Activated CD4-positive, alpha-beta T cell treated with anti-CD3 and anti-CD28 coated beads, Interleukin-2, amount 50 U/mL, for 16 hours (primary cell): ENCODE results near the gene FRY.

Source experiments
- DNase-seq: peaks from one replicate; pipeline ENCODE4 v3.0.0-alpha.2; 2020

Gene FRY

DNA sequence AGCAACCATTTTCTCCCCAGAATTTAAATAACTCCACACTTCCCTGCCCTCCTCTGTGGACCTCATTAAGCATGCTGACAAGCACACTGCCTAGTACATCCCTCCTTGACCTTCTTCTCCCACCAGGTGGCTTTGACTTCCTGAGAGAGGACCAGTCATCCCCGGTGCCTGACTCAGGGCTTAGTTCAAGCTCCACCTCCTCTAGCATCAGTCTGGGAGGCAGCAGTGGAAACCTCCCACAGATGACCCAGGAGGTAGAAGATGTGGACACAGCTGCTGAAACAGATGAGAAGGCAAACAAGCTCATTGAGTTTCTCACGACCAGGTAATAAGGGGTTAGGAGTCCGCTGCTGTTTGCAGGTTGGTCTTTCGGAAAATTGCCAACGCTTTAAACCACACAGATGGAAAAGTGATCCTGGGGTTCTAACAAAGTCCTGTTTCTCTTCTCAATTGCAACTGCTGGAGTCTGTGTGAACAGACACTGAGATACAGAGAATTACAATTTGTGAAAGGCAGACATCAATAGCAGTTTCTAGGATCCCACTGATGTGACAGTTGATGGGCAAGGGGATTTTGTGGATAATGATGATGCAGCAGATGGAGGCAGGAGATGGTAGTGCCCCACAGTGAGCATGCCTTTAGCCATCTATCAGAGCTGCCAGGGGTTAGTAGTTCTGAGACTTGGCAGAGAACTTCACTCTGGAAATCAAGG lies 196.9 kb downstream of the FRY start:
- DNase-seq, result no peak

DNA sequence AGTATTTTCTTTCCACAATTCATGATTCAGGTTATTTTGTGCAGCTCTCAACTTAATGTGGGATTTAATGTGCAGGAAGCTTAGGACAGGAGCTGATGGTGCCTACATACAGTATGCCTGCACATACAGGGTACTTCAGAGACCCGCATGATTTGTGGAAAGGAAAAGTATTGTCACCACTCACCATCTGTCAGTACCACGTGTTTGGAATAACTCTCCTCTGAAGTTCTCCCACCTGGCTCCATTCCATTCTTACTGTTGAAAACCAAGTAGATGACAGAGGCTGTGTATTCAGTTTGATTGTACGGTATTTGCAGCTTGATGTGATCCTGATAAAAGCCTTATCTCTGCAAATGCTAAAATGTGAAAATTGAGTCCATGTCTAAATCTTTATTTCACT lies 197.9 kb downstream of the FRY start:
- DNase-seq, result no peak

DNA sequence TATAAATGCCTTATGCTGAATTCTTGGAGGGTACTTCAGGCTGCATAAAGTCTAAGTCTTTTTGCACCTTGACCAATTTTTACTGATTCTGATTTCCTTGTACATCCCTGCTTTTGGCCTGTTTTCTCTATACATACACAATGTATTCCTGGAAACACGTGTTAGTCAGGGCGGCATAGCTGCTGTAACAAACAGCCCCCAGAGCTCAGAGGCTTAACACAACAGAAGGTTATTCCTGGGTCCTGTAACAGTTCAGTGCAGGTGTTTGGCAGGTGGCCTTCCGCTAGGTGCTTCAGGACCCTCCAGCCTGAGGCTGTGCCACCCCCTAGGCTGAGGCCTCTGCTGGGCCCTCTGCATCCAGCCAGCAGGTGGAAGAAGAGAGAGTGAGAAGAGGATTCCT lies 200.7 kb downstream of the FRY start:
- DNase-seq, result no peak

DNA sequence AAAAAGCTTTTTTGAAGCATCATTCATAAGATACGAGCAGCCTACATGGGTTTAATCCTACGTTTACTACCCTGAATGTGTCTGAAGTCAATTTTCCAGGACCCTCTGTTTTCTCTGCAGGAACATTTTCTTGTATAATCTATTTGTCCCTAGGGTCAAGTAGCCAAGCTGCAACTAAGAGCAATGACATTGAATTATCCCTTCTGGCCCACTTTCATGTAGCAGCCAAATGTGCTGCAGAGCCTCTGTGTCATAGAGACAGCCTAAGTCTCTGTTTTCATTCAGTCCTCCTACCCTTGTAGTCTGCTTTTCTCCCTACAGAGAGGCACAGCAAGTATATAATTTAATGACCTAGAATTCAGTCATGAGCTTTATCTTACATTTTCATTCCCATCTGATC lies 201.5 kb downstream of the FRY start:
- no peak for DNase-seq

DNA sequence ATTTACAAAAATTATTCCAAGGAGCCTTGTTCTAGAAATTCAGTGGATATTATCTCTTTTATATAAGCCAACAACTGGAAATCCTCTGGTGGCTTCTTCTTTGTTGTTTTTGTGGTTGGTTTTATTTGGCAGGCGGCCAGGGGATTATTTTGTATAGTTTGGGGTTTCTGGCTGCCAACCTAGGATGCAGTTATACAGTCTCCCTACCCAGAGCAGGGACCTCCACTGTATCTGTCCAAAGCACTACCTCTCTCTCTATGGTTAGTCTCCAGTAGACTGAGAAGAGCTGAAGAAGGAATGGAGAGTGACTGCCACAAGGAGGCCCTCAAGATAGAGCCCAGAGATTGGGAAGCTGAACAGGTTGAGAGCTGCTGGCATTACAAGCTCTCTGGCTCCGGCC lies 203.3 kb downstream of the FRY start:
- no peak for DNase-seq

DNA sequence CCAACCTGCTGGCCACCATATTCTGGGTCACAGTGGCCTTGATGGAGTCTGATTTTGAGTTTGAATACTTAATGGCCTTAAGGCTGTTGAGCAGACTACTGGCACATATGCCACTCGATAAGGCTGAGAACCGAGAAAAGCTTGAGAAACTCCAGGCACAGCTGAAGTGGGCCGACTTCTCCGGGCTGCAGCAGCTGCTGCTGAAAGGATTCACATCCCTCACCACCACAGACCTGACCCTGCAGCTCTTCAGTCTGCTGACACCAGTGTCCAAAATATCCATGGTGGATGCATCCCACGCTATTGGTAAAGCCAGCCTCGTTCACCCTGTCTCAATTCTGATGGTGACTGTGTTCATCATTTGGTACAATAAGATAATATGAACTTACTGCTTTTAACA lies 206.1 kb downstream of the FRY start:
- DNase-seq, result no peak

DNA sequence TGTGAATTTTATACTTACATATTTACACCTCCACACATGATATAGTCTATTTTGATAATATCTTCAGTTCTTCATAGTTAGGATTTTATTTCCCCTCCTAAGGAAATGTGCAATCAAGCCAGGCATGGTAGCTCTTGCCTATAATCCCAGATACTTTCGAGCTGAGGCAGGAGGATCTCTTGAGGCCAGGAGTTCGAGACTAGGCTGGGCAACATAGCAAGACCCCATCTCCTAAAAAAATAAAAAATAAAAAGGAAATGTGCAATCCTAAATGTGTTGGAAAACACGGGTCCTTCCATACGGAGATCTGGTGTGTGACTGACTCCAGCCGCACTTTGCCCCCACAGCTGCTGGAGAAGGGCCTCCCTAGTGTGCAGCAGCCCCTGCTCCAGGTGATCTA lies 212.1 kb downstream of the FRY start:
- DNase-seq, result no peak

DNA sequence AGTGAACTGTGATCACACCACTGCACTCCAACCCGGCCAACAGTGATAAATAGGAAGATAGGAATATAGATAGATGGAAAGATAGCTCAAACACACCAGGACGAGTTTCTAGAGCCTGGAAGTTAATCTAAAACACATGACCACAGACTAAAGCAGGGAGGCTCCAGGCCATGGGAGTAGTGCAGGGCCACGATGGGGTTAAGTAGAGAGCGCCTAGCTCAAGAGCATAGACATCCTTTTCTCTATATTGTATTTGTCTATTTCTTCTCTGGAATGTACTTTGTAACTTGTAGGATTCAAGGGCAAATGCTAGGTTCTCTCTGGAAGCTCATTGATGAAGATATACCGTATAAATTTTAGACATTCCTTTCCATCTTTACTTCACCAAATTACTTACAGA lies 214.0 kb downstream of the FRY start:
- no peak for DNase-seq

DNA sequence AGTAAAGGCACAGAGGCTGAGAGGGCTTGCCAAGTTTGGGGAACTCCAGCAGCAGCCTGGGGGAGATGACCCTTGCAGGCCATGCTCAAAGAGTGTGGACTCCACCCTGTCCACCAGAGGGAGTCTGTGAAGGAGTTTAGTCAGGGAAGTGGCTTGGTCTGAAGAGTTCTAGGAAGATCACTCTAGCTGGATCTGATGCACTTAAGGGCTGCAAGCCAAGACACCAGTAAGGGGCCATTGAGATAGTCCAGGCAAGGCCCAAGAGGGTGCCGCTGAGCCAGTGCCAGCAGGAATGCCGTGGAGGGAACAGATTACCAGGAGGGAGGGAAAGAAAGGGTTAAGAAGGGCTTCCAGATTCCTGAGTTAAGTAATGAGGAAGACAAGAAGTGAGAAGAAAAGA lies 214.9 kb downstream of the FRY start:
- peak; percentile 52 for DNase-seq

DNA sequence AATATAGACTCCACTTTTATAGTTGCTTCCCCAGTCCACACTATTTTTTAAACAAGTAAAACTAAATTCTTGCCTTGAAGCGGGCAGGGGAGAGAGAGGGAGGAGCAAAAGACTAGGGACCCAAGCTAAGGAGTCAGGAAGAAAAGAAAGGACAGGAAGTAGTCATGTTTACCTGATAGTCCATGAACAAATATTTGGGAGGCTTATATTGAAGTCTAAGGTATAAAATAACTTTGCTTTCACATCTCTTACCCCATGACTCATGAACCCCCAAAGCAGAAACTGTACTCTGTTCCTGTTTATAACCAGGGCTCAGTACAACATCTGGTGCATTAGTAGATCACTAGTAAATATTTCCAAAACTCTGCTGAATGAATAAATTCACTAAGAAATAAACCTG lies 216.3 kb downstream of the FRY start:
- DNase-seq, result no peak

DNA sequence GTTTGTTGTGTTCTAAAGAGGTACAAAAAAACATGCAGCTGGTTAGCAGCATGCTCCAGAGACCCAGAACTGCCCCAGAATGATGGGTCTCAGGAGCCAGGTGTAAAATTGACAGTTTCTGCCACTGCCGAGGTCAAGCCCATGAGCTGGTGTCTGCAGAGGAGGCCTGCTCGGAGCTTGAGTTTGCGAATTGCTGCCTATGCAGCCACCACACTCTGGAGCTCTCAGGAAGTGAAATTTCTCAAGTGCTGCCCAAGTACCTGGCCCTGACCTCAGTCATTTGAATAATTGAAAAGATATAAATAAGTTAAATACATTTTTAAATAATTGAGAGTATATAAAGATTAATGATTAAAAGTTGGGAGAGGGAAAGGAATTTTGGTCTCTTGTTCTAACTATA lies 217.2 kb downstream of the FRY start:
- DNase-seq, result no peak

DNA sequence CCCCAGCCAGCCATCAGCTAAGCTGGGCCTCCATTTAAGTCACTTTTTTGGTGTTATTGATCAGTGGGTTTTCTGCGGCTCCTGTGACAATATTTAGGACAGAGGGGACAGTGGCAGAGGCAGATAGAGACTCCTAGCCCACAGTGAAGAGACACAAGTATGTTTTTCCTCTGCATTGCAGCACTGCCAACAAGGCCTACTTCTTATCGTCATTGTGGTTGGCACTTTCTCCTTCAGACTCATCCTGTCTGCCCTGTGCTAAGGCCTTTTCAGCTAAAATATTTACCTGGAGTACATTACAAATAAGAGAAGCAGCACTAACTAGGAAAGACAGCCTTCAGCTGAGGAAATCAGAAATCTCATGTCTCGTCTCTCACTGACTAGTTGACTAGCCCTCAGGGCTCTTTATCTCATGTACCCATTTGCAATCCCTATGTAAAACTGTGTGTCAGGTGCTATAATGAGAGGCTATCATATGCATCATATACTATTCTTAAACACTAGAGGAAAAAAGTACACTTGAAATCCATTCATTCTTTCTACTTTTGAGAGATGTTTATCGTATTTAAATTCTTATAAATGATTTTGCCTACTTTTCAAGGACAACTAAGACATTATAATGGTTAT lies 221.4 kb downstream of the FRY start:
- DNase-seq, result no peak

DNA sequence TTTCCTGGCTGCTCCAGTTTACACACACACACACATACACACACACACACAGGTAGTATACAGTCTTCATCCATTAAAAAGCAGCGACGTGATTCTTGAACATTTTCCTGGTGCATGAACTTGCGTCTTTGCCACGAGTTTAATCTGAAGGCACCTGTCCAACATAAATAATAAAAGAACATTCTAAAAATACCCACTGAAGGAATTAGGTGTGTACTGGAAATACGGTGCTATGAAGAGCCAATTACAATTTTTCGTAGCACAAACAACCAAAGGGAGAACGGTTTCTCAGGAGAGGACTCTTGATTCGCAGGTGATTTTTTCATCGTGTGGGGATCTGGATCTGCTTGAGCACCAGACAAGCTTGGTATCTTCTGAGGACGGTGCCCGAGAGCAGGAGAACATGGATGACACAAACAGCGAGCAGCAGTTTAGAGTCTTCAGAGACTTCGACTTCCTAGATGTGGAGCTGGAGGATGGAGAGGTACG lies 222.4 kb downstream of the FRY start:
- no peak for DNase-seq

DNA sequence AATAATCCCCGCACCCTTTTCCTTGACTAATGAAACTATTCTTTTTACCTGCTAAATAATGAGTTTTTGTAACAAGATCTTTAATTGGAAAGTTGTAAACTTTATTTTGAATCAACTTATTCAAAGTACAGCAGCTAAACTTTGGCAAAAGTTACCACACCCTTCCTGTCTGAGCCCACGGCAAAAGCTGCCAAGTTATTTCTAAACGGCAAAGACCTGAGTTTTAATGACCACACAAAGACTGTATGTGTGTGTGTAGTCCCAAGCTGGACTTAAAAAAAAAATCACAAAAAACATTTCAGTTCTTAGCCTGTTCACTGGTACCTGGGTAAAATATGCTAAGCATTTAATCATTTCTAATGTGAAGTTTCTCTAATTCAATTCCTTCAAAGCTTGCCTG lies 222.8 kb downstream of the FRY start:
- DNase-seq, result no peak

DNA sequence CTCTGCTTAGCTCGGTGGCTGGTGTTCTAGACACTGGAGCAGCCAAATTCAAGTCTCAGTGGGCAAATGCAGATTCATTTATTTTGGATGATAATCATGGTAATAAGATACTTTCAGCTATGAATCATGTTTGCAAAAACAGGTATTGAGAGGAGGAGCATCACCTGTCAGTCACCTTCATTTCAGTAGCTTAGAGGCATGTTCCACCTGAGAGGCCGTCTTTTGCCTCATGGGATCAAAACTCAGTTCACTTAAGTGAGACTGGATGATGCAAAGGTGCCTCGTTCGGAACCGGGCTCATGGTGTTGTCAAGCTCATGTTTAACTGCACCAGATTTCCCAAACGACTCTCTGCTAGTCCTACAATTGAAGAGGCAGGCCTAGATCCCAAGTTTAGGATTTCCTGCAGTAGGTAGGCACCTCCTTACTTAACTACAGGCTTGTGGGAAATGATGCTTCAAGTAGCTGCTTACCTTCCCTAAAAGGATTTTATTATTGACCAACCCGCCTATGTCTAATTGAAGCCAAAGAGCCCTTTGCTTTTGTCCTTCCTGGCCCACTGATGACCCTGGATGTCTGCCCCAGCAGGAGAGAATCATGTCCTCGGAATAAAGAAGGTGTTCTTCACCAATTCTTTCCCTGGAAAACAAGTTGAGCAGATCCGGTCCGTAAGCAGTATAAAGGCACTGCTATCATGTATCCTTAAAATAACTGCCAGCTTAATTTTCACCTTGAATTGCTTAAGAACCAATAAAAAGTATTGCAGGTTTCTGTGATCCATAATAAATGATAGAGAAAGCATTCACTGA lies 223.5 kb downstream of the FRY start:
- DNase-seq, result no peak

DNA sequence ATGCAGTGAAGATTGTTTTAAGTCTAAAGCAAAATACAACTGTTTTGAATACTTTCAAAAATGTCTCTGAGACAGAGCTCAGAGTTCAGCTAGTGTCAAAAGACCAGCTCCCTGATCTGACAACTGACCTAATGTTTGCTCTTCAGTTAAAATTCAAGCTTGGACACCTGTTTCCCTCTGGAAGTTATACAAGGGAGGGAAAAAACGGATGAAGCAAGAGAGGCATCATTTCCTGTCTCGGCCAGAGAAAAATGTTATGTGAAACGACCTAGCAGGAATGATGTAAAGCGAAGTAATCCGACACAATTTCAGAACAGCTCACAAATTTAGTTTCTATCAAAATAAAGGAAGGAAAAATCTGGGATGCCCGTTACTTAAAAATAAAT lies 224.1 kb downstream of the FRY start:
- no peak for DNase-seq

DNA sequence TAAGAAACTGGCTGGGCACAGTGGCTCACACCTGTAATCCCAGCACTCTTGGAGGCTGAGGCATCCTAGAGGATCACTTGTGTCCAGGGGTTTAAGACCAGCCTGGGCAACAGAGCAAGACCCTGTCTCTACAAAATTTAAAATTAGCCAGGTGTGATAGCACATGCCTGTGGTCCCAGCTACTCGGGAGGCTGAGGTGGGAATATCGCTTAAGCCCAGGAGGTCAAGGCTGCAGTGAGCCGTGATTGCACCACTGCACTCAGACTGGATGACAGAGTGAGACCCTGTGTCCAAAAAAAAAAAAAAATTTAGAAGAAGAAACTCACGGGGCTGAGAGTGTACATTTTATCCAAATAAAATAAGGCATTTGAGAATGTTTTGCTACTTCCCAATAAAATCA lies 224.7 kb downstream of the FRY start:
- DNase-seq, result no peak

DNA sequence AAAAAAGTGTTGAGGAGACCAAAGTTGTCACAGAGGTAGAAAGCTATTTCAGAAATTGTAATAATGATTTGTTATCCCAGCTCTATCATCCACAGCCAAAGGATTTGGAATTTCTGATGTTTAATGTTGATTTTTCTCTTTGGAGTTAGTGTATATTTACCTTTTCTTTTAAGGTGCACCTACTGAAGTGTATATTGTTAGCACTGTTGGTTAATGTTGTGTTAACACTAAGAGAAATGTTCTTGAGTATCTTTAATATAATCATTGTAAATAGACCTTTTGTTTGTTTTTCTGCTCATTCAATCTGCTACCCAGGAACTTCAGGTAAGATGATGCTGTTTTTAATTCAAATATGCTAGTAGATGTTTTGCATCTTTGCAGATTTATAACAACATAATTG lies 226.1 kb downstream of the FRY start:
- DNase-seq, result no peak

DNA sequence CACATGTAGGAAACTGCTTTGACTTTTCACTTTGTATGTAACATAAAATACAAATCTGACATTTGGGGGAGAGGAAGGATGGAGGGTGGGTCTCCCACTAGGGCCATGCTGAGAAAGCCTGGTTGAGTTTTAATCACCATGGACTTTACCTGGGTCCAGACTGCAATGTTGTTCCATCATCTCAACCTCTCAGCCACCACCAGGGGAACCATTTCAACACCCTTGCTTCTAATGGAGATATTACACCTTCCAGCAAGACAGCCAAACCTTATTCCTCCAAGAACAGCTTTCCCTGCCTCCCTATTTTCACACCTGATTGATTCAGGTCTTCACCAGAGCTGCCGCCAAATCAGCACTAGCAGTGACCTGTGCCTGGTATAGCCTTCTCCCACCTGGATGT lies 227.5 kb downstream of the FRY start:
- DNase-seq, result no peak

DNA sequence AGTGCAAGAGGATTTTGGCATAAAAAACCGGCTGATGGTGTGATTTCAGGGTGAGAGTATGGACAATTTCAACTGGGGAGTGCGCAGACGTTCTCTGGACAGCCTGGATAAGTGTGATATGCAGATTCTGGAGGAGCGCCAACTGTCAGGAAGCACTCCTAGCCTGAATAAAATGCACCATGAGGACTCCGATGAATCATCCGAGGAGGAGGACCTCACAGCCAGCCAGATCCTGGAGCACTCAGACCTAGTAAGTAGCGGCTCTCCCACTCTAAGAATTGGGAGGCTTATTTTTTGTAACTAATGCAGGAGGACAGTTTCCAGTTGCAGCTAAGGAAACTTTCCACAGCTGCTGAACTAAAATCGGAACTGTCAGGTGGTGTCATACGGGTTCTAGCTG lies 230.0 kb downstream of the FRY start:
- DNase-seq, result no peak

DNA sequence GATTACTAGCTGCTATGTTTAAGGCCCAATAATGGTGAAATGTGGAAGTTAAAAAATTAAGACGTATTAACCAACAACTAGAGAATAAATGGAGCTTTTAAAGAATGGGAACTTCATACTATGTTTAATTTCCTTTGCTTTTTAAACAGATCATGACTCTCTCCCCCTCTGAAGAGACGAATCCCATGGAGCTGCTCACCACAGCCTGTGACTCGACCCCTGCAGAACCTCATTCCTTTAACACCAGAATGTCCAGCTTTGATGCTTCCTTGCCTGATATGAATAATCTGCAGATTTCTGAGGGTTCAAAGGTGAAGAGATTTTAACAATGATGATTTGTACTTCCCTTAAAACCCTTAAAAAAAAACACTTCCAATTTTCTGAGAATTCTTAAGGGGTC lies 230.6 kb downstream of the FRY start:
- no peak for DNase-seq

DNA sequence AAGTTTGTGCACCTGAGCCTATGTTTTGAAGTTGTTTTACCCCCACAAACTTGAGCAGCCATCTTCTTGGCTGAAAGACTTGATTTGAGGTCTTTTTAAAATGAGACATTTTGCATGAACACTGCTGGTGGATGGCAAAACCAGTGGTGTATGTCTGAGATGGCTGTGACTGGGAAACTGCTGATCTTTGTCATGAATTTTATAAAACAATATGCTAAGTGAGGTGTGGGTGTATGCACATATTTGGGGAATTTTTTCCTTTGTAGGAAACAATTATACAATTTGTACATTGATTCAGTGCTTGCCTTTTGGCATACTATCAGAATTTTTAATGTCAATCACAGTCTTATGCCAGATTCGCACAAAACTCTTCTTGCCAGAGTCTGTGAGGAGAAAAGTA lies 231.0 kb downstream of the FRY start:
- no peak for DNase-seq

DNA sequence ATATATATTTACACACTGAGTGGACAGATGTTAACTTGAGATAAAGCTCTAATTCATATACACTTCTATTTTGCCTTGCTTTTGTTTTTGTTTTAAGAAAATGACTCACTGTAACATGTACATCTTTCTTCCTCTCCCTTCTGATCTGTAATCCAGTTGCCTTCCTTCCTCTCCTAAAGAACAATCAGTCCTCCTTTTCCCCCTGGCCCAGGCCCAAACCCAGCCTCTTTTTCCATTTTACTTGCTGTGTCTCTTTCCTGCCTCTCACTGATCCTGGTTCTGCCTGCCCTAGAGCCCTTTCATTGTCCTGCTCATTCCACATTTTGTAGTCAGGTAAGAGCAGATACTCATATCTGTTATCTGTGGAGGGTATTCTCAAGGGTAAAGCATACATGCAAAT lies 232.8 kb downstream of the FRY start:
- no peak for DNase-seq

DNA sequence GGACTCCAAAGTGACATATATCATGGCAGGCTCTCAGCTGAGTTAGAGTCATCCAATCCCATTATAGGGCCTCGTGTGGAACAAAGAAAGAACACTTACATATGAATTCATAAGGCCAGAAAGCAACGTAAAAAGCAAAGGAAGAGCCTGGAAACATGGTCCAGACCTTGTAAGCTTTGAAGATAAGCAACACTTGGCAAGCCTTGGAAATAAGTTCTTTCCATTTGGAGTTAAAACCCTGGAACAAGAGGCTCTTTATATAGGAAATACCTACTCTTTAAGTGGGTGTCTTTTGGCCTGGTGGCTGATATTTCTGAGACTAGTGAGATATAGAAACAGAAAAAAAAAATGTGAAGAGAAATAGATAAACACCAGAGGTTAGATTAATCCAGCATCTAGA lies 234.2 kb downstream of the FRY start:
- DNase-seq, result no peak
